Psoas muscle (tissue), 8 donors: ENCODE measurements around the gene MAOB. TPM values are rescaled to one million over a fixed set of nuclear protein-coding genes. Genes with fewer than 3 reads are reported as not detected.

Source experiments
- ATAC-seq, 4 donors: fragments of 200-7000 bp; cut with Tn5 transposase; one replicate each; pipeline ENCODE4 v1.9.1; 2020; ENCODE audit warnings: moderate library complexity in 3 of 4, mild to moderate bottlenecking in 2 of 4
- DNase-seq, 2 donors: peaks; one replicate each; pipeline ENCODE4 v3.0.0-alpha.2; 2020
- H3K27ac ChIP-seq: fragments of 200-600 bp; one replicate; pipeline ENCODE4 v1.8.0; 2022
- H3K27me3 ChIP-seq, 3 donors: fragments of 200-600 bp in 1 of 3; one replicate each; pipeline versions ENCODE4 v1.6.1 to v1.8.0; 2013 to 2022; ENCODE audit warnings: low read length in 2 of 3, mild to moderate bottlenecking in 2 of 3, moderate library complexity in 1 of 3; ENCODE audit not compliant: insufficient read depth in 3 of 3
- H3K36me3 ChIP-seq, 2 donors: fragments of 200-600 bp in 1 of 2; one replicate each; pipeline versions ENCODE4 v1.6.1 to v1.8.0; 2013 to 2022; ENCODE audit warnings: low read depth in 1 of 2, mild to moderate bottlenecking in 1 of 2, moderate library complexity in 1 of 2; ENCODE audit not compliant: insufficient read depth in 1 of 2
- H3K4me1 ChIP-seq: fragments of 200-600 bp; one replicate; pipeline ENCODE4 v1.8.0; 2022
- H3K4me3 ChIP-seq: fragments of 200-600 bp; one replicate; pipeline ENCODE4 v1.8.0; 2022; ENCODE audit warnings: mild to moderate bottlenecking
- H3K9me3 ChIP-seq: fragments of 200-600 bp; one replicate; pipeline ENCODE4 v1.8.0; 2022
- WGBS, 3 donors: extraction: QIAGEN DNeasy Blood & Tissue Kit; methylation state at CpG; one replicate each; pipeline versions ENCODE4 v1.1.6 to v1.1.7; 2013; 5-methylcytosine and 5-hydroxymethylcytosine counted together
- intact Hi-C, 2 donors: fragments of 100-400 bp; cut with DNase I; formaldehyde crosslinking; loops; one replicate each; pipeline versions ENCODE4 v1.11.0 to v1.14.2; 2022
- polyA plus RNA-seq, 3 donors: library from polyadenylated mRNA; stranded (reverse); fragments of 200-250 nt; gene quantifications; one replicate each; pipeline ENCODE4 v1.2.3, GENCODE V29; 2013
- total RNA-seq, 4 donors: library from RNA; stranded (reverse); fragmentation: NEBNext Ultra II Directional in 2 of 4; extraction: Animal tissue kit (Norgen Biotek cat#: 25700) in 2 of 4; gene quantifications; one replicate each; pipeline versions ENCODE4 v1.2.1 to v1.2.4, GENCODE V29; 2021 to 2023
- TF ChIP-seq, protein P1 (sequence below): fragments of 200-600 bp; IDR thresholded peaks from one replicate; pipeline ENCODE4 v1.8.0; 2022; ENCODE audit warnings: antibody characterized with exemption
- donor health status: healthy with polysubstance abuse.
- donor health status: DM: no; HTN: no; CAD: no; lungs with moderate emphysema.
- donor health status: Bipolar disorder and iron deficiency.
- donor health status: healthy.
- donor health status: DM: yes; HTN: yes; CAD: no.
- donor health status: DM: no; HTN: no; CAD: no.
- donor health status: DM: no; HTN: no; CAD: no.
- donor health status: DM: yes; HTN: yes; CAD: no.

MAOB gene
- total and polyA plus RNA-seq, 7 donors: 13.0 to 80.6 (median 42.6) TPM

DNA sequence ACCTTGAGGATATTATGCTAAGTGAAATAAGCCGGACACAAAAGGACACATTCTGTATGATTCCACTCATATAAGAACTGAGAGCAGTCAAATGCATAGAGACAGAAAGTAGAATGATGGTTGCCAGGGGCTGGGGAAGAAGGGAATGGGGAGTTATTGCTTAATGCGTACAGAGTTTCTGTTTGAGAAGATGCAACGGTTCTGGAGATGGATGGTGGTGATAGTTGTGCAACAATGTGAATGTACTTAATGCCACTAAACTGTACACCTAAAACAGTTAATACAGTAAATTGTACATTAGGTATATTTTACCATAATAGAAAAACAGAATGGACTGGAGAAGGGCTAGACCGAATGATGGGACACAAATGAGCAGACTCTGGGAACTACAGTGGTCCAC is 15.8 kb downstream of the MAOB start:
- ATAC-seq (no peak), DNase-seq (no peak)
- H3K4me1 ChIP-seq: peaks cover 16% of the 10 kb centered on the region
- peak overlapping the region; percentile 42 for H3K27ac ChIP-seq
- H3K4me3 ChIP-seq: no peak overlapping the region
- no peaks in the 10 kb centered on the region for H3K36me3 ChIP-seq
- WGBS, 3 donors: 71 to 86% (median 83%) methylated on average over 4 of the region's 4 CpGs
- intact Hi-C loops: no loop called here
- no peaks in the 10 kb centered on the region for H3K9me3 ChIP-seq
- TF ChIP-seq, protein P1, sequence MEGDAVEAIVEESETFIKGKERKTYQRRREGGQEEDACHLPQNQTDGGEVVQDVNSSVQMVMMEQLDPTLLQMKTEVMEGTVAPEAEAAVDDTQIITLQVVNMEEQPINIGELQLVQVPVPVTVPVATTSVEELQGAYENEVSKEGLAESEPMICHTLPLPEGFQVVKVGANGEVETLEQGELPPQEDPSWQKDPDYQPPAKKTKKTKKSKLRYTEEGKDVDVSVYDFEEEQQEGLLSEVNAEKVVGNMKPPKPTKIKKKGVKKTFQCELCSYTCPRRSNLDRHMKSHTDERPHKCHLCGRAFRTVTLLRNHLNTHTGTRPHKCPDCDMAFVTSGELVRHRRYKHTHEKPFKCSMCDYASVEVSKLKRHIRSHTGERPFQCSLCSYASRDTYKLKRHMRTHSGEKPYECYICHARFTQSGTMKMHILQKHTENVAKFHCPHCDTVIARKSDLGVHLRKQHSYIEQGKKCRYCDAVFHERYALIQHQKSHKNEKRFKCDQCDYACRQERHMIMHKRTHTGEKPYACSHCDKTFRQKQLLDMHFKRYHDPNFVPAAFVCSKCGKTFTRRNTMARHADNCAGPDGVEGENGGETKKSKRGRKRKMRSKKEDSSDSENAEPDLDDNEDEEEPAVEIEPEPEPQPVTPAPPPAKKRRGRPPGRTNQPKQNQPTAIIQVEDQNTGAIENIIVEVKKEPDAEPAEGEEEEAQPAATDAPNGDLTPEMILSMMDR: no peak
- peaks cover 0 to 7% (median 0%) of the 10 kb centered on the region in 3 donors for H3K27me3 ChIP-seq

DNA sequence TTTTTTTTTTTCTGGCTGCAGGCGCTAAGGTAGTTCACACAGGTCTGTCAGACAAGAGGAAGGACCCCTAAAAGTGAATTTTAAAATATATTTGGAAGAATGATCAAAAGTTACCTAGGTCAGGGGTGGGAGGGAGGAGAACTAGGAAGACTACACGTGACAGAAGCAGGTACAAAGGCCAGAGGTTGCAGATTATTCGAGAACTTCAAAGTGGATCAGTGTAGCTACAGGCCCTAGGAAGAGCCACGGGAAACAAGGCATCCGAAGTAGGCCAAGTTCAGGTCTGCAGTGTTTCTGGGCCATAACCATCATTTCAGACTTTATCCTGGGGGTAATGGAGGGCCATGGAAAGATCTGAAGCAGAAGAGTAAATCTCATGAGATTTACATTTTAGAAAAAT is 16.5 kb downstream of the MAOB start:
- H3K27ac ChIP-seq: peak overlapping the region; percentile 39
- DNase-seq: no peak
- no peak overlapping the region for H3K4me3 ChIP-seq
- H3K36me3 ChIP-seq: no peaks in the 10 kb centered on the region
- intact Hi-C loops: no loop called here
- H3K4me1 ChIP-seq: peaks cover 19% of the 10 kb centered on the region
- peaks cover 0 to 7% (median 0%) of the 10 kb centered on the region in 3 donors for H3K27me3 ChIP-seq
- H3K9me3 ChIP-seq: no peaks in the 10 kb centered on the region
- no peak for ATAC-seq
- TF ChIP-seq, protein P1: no peak
- 69 to 86% (median 86%) methylated on average over 5 of the region's 5 CpGs for WGBS, 3 donors

DNA sequence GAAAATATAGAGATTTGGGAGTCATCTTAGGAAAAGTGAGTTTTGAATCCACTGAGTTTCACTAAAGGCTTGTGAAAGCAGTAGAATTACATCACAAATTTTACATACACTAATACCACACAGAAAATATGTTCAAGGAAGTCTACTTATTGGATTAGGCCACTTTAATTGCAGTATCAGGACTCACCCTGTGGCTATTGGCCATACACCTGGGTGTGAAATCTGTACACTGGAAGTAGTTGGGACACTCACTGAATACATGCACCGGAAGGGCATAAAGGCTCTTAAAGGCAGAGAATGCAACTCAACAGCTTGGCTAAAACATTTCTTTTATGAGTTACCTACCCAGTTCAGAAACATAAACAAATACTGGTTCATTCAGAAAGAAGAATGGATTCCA is 19.8 kb downstream of the MAOB start:
- Histone ChIP-seq H3K4me1 (peaks cover 14% of the 10 kb centered on the region), H3K27me3 (peaks cover 0 to 22% (median 0%) of the 10 kb centered on the region in 3 donors), H3K36me3 (no peaks in the 10 kb centered on the region), H3K9me3 (no peaks in the 10 kb centered on the region), H3K27ac (peak overlapping the region; percentile 78), H3K4me3 (peak overlapping the region; percentile 2)
- peak in 3 of 4 donors; percentile 35 to 65 (median 65) for ATAC-seq
- intact Hi-C loops: loop anchor here in 1 of 2 donors (5.0 kb wide), 1 partner anchor 40 kb away; no protein-coding TSS in a partner anchor
- 26 to 59% (median 55%) methylated on average over 1 of the region's 1 CpG for WGBS, 3 donors
- DNase-seq: no peak
- TF ChIP-seq, protein P1: no peak

DNA sequence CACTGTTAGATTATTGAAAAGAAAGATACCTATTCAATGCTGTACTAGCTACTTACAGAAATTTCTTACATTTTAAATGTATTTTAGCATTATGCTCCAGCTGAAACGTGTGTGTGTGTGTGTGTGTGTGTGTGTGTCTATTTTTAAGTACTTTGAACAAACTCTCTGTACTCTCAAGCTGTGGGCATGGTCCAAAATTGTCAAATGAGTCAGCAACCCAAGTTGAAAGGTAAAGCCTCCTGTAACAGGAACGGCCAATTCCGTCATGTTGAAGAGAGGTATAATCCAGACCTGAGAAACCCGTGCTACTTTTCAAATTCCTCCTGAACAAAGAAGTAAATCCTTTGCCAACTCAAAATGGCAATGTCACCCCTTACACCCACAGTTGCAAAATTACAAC is 20.5 kb downstream of the MAOB start:
- Histone ChIP-seq H3K9me3 (no peaks in the 10 kb centered on the region), H3K4me3 (peak overlapping the region; percentile 37), H3K27ac (peak overlapping the region; percentile 78), H3K4me1 (peaks cover 10% of the 10 kb centered on the region), H3K36me3 (no peaks in the 10 kb centered on the region), H3K27me3 (peaks cover 0 to 22% (median 0%) of the 10 kb centered on the region in 3 donors)
- intact Hi-C loops: loop anchor here in 1 of 2 donors (5.0 kb wide), 1 partner anchor 41 kb away; no protein-coding TSS in a partner anchor
- ATAC-seq (peak; percentile 90 to 96 (median 94)), DNase-seq (no peak)
- TF ChIP-seq, protein P1: no peak
- WGBS, 3 donors: 17 to 42% (median 39%) methylated on average over 4 of the region's 4 CpGs
